ENCODE data around the gene LGALS13. TPM values are rescaled to one million over a fixed set of nuclear protein-coding genes. Genes with fewer than 3 reads are reported as not detected.

Gene LGALS13
- total and polyA plus RNA-seq, 2 donors from 2014 or later, result not detected

GRCh38 chr19:39590265-39590664 is 12.1 kb upstream of the LGALS13 start:
- DNase-seq (peak in 3 of 5 donors; percentile 18 to 64 (median 25)), FAIRE-seq (no peak)
- Histone ChIP-seq H3K36me3 (ENCODE audit: control insufficient read depth in 2 of 3, insufficient read depth in 3 of 3, low read length in 3 of 3) (no peaks in the 10 kb centered on the region), H3K4me1 (ENCODE audit: control insufficient read depth in 2 of 3, insufficient read depth in 2 of 3, low read depth in 1 of 3, low read length in 3 of 3) (no peaks in the 10 kb centered on the region), H3K27me3 (ENCODE audit: control insufficient read depth, insufficient read depth, low read length) (no peaks in the 10 kb centered on the region), H3K4me3 (ENCODE audit: low read length in 3 of 3) (no peak overlapping the region), H3K9me3 (ENCODE audit: control insufficient read depth in 2 of 3, insufficient read depth in 1 of 3, low read length in 3 of 3) (no peaks in the 10 kb centered on the region), H3K27ac (ENCODE audit: low read depth in 2 of 2, low read length in 2 of 2) (no peak overlapping the region), H3K9ac (ENCODE audit: low read length in 3 of 3) (no peak overlapping the region)
- intact Hi-C loops (cut with DNase I), result no loop called here
- no peak for TF ChIP-seq CTCF (IDR thresholded peaks at IDR 0.05; ENCODE audit: borderline replicate concordance, extremely low read depth, insufficient read depth)

GRCh38 chr19:39592381-39592780 is 9.9 kb upstream of the LGALS13 start:
- Histone ChIP-seq H3K9ac (ENCODE audit: low read length in 3 of 3) (no peak overlapping the region), H3K27me3 (ENCODE audit: control insufficient read depth, insufficient read depth, low read length) (no peaks in the 10 kb centered on the region), H3K27ac (ENCODE audit: low read depth in 2 of 2, low read length in 2 of 2) (no peak overlapping the region), H3K36me3 (ENCODE audit: control insufficient read depth in 2 of 3, insufficient read depth in 3 of 3, low read length in 3 of 3) (no peaks in the 10 kb centered on the region), H3K4me3 (ENCODE audit: low read length in 3 of 3) (no peak overlapping the region), H3K4me1 (ENCODE audit: control insufficient read depth in 2 of 3, insufficient read depth in 2 of 3, low read depth in 1 of 3, low read length in 3 of 3) (no peaks in the 10 kb centered on the region), H3K9me3 (ENCODE audit: control insufficient read depth in 2 of 3, insufficient read depth in 1 of 3, low read length in 3 of 3) (no peaks in the 10 kb centered on the region)
- intact Hi-C loops (cut with DNase I), result no loop called here
- no peak for FAIRE-seq
- TF ChIP-seq CTCF (IDR thresholded peaks at IDR 0.05; ENCODE audit: borderline replicate concordance, extremely low read depth, insufficient read depth), result no peak
- no peak for DNase-seq

DNA sequence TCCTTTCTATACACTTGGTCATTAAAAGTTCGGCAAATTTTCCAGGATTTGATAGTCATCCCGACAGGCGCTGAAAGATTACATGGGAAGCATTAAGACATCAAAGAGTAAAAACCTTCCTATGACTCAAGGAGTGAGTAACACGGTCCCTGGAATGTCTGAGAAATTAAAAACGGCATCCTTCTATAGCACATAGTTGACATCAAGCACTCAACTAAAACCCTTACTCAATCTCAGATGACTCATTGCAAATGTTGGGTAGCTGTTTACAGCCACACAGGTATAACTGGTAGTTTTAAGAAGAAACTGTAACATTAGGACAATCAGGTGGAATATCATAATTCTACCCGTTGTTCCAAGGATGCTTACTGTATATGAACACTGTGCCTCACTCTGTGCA is 6.4 kb upstream of the LGALS13 start:
- H3K4me3 ChIP-seq (ENCODE audit: low read length in 3 of 3), result no peak overlapping the region
- no peaks in the 10 kb centered on the region for H3K36me3 ChIP-seq (ENCODE audit: control insufficient read depth in 2 of 3, insufficient read depth in 3 of 3, low read length in 3 of 3)
- H3K9me3 ChIP-seq (ENCODE audit: control insufficient read depth in 2 of 3, insufficient read depth in 1 of 3, low read length in 3 of 3), result peaks cover 0 to 3% (median 0%) of the 10 kb centered on the region in 3 donors
- intact Hi-C loops (cut with DNase I), result no loop called here
- no peaks in the 10 kb centered on the region for H3K4me1 ChIP-seq (ENCODE audit: control insufficient read depth in 2 of 3, insufficient read depth in 2 of 3, low read depth in 1 of 3, low read length in 3 of 3)
- no peak for FAIRE-seq
- TF ChIP-seq CTCF (IDR thresholded peaks at IDR 0.05; ENCODE audit: borderline replicate concordance, extremely low read depth, insufficient read depth), result no peak
- no peak overlapping the region for H3K9ac ChIP-seq (ENCODE audit: low read length in 3 of 3)
- no peak overlapping the region for H3K27ac ChIP-seq (ENCODE audit: low read depth in 2 of 2, low read length in 2 of 2)
- no peaks in the 10 kb centered on the region for H3K27me3 ChIP-seq (ENCODE audit: control insufficient read depth, insufficient read depth, low read length)
- no peak for DNase-seq

- H3K27me3 ChIP-seq (ENCODE audit: control insufficient read depth, insufficient read depth, low read length), result no peaks in the 10 kb centered on the region
- peaks cover 0 to 3% (median 0%) of the 10 kb centered on the region in 3 donors for H3K9me3 ChIP-seq (ENCODE audit: control insufficient read depth in 2 of 3, insufficient read depth in 1 of 3, low read length in 3 of 3)
- no peak overlapping the region for H3K9ac ChIP-seq (ENCODE audit: low read length in 3 of 3)
- intact Hi-C loops (cut with DNase I), result no loop called here
- H3K4me3 ChIP-seq (ENCODE audit: low read length in 3 of 3), result no peak overlapping the region
- H3K27ac ChIP-seq (ENCODE audit: low read depth in 2 of 2, low read length in 2 of 2), result no peak overlapping the region
- no peak for DNase-seq
- FAIRE-seq, result no peak
- no peaks in the 10 kb centered on the region for H3K4me1 ChIP-seq (ENCODE audit: control insufficient read depth in 2 of 3, insufficient read depth in 2 of 3, low read depth in 1 of 3, low read length in 3 of 3)
- no peak for TF ChIP-seq CTCF (IDR thresholded peaks at IDR 0.05; ENCODE audit: borderline replicate concordance, extremely low read depth, insufficient read depth)
- H3K36me3 ChIP-seq (ENCODE audit: control insufficient read depth in 2 of 3, insufficient read depth in 3 of 3, low read length in 3 of 3), result no peaks in the 10 kb centered on the region
Observed at GRCh38 chr19:39596911-39597310, 5.4 kb upstream of the LGALS13 start.

All from kidney (tissue), 14 donors.